Natural killer cell treated with Interleukin-12 subunit alpha and Interleukin-12 subunit beta and Interleukin-15 and Interleukin-18, amount 100 ng/mL, for 72 hours (primary cell): ENCODE measurements around the gene C17orf113. TPM values are rescaled to one million over a fixed set of nuclear protein-coding genes. Genes with fewer than 3 reads are reported as not detected.

ENCODE experiments used
- ATAC-seq, 2 donors: fragments of 150-1000 bp; cut with Tn5 transposase in 1 of 2; sonication (Bioruptor Pico), chemical (Tn5 transposase) in 1 of 2; 2 replicates each; pipeline ENCODE4 v1.10.0; 2021
- DNase-seq: peaks from one replicate; pipeline ENCODE4 v3.0.0; 2022; ENCODE audit warnings: low spot score
- H3K27ac Mint-ChIP-seq, 2 donors: 1 replicate in 1 of 2; 2 replicates in 1 of 2; pipeline ENCODE4 v1.8.0; 2022; ENCODE audit warnings: mixed read lengths in 2 of 2, mild to moderate bottlenecking in 1 of 2, moderate library complexity in 1 of 2
- H3K27me3 Mint-ChIP-seq, 2 donors: 1 replicate in 1 of 2; 2 replicates in 1 of 2; pipeline ENCODE4 v1.8.0; 2022; ENCODE audit warnings: mixed read lengths in 2 of 2
- H3K36me3 Mint-ChIP-seq: one replicate; pipeline ENCODE4 v1.8.0; 2022; ENCODE audit warnings: mixed read lengths
- H3K4me1 Mint-ChIP-seq, 2 donors: 1 replicate in 1 of 2; 2 replicates in 1 of 2; pipeline ENCODE4 v1.8.0; 2022; ENCODE audit warnings: low read depth in 2 of 2, mixed read lengths in 2 of 2, mild to moderate bottlenecking in 1 of 2
- H3K4me3 Mint-ChIP-seq: one replicate; pipeline ENCODE4 v1.8.0; 2022; ENCODE audit warnings: mixed read lengths
- H3K9me3 Mint-ChIP-seq: 2 replicates; pipeline ENCODE4 v1.8.0; 2022; ENCODE audit warnings: mixed read lengths
- total RNA-seq, 2 donors: library from RNA; stranded (reverse); gene quantifications; one replicate each; pipeline ENCODE4 v1.2.3, GENCODE V29; 2022

C17orf113 gene
- total RNA-seq, result not detected

DNA sequence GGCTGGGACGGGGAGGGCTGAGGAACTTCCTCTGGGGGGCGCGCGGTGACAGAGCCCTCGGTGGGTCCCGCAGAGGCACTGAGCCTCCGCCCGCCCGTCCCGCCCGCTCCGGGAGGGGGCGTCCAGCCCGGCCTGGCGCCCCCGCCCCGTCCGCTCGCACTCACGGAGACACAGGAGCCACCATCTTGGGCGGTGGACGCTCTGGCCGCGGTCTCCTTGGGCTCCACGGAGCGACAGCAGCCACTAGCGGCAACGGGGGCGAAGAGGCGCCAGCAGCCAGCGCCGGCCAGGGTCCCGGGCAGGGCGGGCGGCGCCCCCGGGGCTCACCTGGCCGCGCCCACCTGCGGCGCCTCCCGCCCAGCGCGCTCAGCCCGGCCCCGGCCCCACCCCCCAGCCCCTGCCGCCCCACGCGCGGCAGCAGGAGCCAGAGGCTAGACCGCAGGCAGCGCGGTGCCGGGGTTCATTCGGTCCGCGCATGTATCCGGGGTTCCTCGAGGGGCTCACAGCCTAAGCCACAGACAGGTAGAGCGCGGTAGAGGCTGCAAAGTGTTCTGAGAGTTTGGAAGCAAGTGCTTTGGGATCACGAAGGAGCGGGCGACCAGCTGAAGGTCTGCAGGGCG is at the start of gene C17orf113:
C17orf113 (minus strand) TSS at position 209 of the 620 bp plus-strand sequence. CDS start 7,225 bp downstream, outside the sequence.
- Mint-ChIP-seq H3K36me3 (no peaks in the 10 kb centered on the region), H3K27ac (no peak within 1 kb of the TSS), H3K9me3 (no peaks in the 10 kb centered on the region), H3K27me3 (peaks cover 36 to 39% of the 10 kb centered on the region in 2 donors), H3K4me3 (peak within 1 kb of the TSS; percentile 70), H3K4me1 (peaks cover 4 to 5% of the 10 kb centered on the region in 2 donors)
- peak; percentile 66 to 75 for ATAC-seq
- no peak for DNase-seq

GRCh38 chr17:42098730-42099399 is 48.5 kb upstream of the C17orf113 start:
- Mint-ChIP-seq H3K9me3 (no peaks in the 10 kb centered on the region), H3K27me3 (peaks cover 7 to 18% of the 10 kb centered on the region in 2 donors), H3K4me1 (peaks cover 0 to 7% of the 10 kb centered on the region in 2 donors), H3K4me3 (no peak overlapping the region), H3K27ac (no peak overlapping the region), H3K36me3 (no peaks in the 10 kb centered on the region)
- DNase-seq (no peak), ATAC-seq (no peak)

- Mint-ChIP-seq H3K27ac (no peak within 1 kb of the TSS), H3K4me3 (no peak within 1 kb of the TSS), H3K27me3 (peaks cover 8 to 18% of the 10 kb centered on the region in 2 donors), H3K36me3 (no peaks in the 10 kb centered on the region), H3K9me3 (no peaks in the 10 kb centered on the region), H3K4me1 (peaks cover 0 to 7% of the 10 kb centered on the region in 2 donors)
- no peak for DNase-seq
- no peak for ATAC-seq
Observed at GRCh38 chr17:42097691-42098631, 47.6 kb upstream of the C17orf113 start, which contains the start of gene ZNF385C. TSS of gene ZNF385C (minus strand) at chr17:42098473. CDS start at chr17:42063056, 35,417 bp downstream.

DNA sequence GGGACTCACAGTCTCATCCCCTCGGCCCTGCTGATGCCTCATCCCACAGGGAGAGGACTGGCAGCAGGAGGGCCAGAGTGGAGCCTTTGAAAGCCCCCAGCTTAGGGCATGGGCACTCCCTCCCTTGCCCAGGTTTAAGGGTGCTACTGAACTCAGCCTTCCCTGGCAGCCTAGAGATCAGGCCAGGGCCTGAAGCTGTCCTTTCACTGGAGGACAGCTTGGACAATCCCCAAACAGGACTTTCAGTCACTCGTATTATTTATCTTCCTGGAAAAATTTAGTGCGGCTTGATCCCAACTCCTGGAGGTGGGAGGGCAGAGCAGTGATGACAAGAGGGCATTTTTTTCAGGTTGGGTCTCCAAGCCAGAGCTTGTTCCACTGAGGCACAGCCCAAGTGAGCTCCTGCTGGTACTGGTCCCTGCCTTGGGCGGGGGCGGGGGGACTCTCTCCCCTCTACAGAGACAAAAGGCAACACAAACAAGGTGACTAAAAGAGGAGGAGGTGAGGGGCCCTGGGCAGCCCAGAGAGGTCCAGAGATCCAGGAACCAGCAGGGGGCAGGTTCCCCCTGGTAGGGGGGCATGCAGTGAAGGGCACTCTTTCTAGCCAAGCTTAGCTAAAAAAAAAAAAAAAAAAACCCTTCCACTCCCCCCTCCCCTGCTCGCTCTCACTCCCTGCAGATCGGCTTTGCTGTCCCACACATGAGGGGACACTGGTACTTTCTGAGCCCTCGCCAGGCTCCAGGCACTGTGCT is 46.1 kb upstream of the C17orf113 start:
- H3K27me3 Mint-ChIP-seq, result peaks cover 8 to 18% of the 10 kb centered on the region in 2 donors
- H3K4me1 Mint-ChIP-seq, result peaks cover 0 to 6% of the 10 kb centered on the region in 2 donors
- no peaks in the 10 kb centered on the region for H3K9me3 Mint-ChIP-seq
- DNase-seq (no peak), ATAC-seq (peak in 1 of 2 donors; percentile 22)
- H3K4me3 Mint-ChIP-seq, result no peak overlapping the region
- no peaks in the 10 kb centered on the region for H3K36me3 Mint-ChIP-seq
- no peak overlapping the region for H3K27ac Mint-ChIP-seq

DNA sequence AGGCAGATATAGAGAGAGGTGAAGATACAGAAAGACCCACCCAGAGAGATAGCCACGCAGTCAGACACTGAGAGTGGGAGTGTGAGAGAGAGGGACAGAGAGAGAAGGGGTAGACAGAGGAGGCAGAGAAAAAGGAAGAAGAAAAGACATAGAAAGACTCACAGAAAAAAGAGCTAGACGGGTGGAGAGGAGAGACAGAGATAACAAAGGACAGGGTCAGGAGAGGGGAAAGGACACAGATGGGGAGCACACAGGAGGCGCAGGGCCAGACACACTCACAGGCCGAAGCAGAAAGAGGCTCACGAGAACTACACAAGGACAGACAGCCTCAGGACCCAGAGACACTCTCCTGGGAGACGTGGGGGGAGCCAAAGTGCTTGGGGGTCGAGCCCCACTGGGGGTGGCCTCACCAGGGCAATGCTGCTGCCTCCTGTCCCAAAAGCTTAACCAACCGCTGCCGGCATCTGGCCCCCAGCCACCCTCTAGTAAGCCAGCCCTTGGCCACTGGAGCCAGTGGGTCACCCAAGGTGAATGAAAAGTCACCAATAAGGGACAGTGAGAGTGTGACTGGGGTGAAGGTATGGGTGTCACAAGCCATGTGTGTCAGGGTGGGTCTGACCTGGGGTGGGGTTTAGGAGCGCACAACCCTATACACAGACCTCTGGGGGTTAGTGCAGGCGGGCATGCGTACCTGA is 44.1 kb upstream of the C17orf113 start:
- peak in 1 of 2 donors; percentile 26 for ATAC-seq
- Mint-ChIP-seq H3K4me3 (no peak overlapping the region), H3K4me1 (peaks cover 0 to 4% of the 10 kb centered on the region in 2 donors), H3K36me3 (no peaks in the 10 kb centered on the region), H3K9me3 (no peaks in the 10 kb centered on the region), H3K27ac (no peak overlapping the region), H3K27me3 (peaks cover 8 to 19% of the 10 kb centered on the region in 2 donors)
- no peak for DNase-seq

DNA sequence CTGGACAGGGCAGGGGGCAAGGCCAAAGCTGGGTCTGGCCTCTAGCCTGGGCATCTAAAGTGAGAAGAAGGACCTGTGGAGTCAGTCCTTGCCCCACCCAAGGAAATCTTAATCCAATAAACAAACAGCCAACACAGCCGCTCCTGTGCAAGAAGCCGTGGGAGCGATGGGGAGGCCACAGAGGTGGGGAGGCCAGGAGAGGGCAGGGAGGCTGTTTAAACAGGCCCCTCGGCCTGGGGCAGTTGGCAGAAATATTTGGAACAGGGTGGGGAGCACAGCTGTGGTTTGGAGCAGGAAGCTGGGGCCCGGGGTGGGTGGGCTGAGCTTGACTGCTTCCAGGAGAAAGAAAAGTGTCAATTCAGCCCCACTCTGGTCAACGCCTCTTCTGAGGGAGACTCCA is 42.5 kb upstream of the C17orf113 start:
- Mint-ChIP-seq H3K4me1 (peaks cover 0 to 2% of the 10 kb centered on the region in 2 donors), H3K9me3 (no peaks in the 10 kb centered on the region), H3K27me3 (peaks cover 8 to 18% of the 10 kb centered on the region in 2 donors), H3K4me3 (no peak overlapping the region), H3K36me3 (no peaks in the 10 kb centered on the region), H3K27ac (no peak overlapping the region)
- DNase-seq (no peak), ATAC-seq (no peak)

- ATAC-seq, result no peak
- Mint-ChIP-seq H3K36me3 (no peaks in the 10 kb centered on the region), H3K9me3 (no peaks in the 10 kb centered on the region)
Observed at GRCh38 chr17:42090964-42091790, 40.8 kb upstream of the C17orf113 start.

DNA sequence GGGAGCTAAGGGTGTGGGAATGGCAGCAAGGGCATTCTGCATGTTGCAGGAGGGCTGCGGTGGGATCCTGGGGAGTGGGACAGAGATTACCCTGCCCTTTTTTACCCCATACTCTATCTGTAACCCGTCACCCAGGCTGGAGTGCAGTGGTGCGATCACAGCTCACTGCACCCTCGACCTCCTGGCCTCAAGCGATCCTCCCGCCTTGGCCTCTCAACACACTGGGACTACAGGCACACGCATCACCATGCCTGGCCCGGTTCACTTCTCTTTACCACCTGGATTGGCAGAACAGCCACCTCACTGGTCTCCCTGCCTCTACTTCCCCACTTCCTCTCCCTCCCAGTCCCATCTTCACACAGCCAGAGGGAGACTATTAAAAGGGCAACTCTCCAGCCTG is 38.3 kb upstream of the C17orf113 start:
- Mint-ChIP-seq H3K9me3 (no peaks in the 10 kb centered on the region), H3K4me3 (no peak overlapping the region), H3K27me3 (peaks cover 0 to 5% of the 10 kb centered on the region in 2 donors), H3K27ac (no peak overlapping the region), H3K36me3 (no peaks in the 10 kb centered on the region), H3K4me1 (no peaks in the 10 kb centered on the region)
- no peak for ATAC-seq
- DNase-seq, result no peak

More at GRCh38 chr17:42090964-42091790, 40.8 kb upstream of the C17orf113 start:
- H3K4me1 Mint-ChIP-seq, result no peaks in the 10 kb centered on the region
- no peak overlapping the region for H3K4me3 Mint-ChIP-seq
- no peak for DNase-seq
- peaks cover 8% of the 10 kb centered on the region in 2 donors for H3K27me3 Mint-ChIP-seq
- no peak overlapping the region for H3K27ac Mint-ChIP-seq

DNA sequence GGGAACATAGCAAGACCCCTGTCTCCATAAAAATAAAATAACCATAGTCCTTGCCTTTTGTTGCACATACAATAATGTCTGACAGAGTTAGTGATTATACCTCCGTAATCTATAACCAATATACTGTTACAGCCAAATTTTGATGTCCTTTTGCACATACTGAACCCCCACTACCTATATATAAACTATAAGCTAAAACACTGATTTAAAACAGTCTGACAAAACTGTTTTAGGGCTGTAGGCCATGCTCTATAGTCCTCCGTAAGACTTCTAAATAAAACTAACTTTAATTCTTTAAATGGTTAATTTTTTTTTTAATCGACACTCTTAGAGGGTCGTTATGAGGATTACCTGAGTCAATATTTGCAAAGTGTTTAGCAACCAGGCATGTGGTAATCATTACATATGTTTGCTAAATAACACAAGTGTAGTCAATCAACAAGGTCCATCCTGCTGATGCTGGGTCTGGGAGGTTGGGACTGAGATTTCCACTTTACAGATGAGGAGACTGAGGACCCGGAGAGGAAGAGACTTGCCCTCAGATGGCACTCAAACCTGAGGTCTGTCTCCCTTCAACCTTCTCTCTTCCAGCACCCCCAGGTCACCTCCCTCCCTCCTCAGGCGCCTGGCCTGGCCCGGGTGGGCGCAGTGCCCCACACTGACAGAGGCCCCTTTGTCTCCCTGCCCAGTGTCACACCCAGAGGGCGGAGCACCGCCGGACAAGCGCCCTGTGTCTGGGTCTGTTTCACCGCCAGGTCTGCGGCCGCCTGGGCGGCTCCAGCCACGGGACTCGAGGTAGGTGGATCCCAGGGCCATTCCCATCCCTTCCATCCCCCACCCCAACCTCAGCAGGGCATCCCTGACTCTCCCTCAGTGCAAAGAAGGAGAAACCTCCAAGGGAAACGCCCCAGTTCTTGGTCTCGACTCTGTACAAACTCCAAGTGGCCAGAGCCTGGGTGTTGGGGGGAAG is 37.6 kb upstream of the C17orf113 start:
- Mint-ChIP-seq H3K27ac (no peak overlapping the region), H3K36me3 (no peaks in the 10 kb centered on the region), H3K4me3 (no peak overlapping the region), H3K4me1 (no peaks in the 10 kb centered on the region), H3K27me3 (peaks cover 0 to 5% of the 10 kb centered on the region in 2 donors), H3K9me3 (no peaks in the 10 kb centered on the region)
- ATAC-seq (no peak), DNase-seq (no peak)

DNA sequence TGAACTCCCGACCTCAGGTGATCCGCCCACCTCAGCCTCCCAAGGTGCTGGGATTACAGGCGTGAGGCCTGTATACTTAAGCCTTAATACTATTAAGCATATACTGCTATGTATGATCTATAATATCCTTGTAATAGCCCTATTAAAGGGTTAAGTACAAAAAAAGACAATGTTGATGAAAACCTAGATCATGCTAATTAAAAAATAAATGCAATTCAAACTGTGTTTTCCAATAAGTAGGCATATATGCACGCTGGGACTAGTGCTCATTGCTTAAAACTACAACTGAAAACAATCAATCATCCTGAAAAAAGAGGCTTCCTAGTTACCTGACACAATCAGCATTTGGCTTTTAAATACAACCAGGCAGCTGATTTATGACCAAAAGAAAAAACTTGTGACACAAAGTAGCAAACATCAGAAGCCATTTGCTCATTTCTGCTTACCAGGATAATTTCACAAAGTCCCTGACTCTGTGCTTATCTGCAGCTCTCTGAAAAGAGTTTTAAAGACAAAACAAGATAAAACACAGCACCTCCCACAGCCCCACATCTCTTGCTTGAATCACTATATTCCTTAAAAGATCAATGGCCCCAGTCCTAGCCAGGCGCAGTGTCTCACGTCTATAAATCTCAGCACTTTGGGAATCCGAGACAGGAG is 36.8 kb upstream of the C17orf113 start:
- no peaks in the 10 kb centered on the region for H3K4me1 Mint-ChIP-seq
- ATAC-seq (no peak), DNase-seq (no peak)
- no peak overlapping the region for H3K27ac Mint-ChIP-seq
- no peaks in the 10 kb centered on the region for H3K9me3 Mint-ChIP-seq
- no peak overlapping the region for H3K4me3 Mint-ChIP-seq
- H3K36me3 Mint-ChIP-seq, result no peaks in the 10 kb centered on the region
- peaks cover 0 to 5% of the 10 kb centered on the region in 2 donors for H3K27me3 Mint-ChIP-seq
